Measurements from ENCODE around the gene FCRL5.
A peak's percentile ranks its signal among the peaks of the same experiment; 100 is the strongest.

DNA sequence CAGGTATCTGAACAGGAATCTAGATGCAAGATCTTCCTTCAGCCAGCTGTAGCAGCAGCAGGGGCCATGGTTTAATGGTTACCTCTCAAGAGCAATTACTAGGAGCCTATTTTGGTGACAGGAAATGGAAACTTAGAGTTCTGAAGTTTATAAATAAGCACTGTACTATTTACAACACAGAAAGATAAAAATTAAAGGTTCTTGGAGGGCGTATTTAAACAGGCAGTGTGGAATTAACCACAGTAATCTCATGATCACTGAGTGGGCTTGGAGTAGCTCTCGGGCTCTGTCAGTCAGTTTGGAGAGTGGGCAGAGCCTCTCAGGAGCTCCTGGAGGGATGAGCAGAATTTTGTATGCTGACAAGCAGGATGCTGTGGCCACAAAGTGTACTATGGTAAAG lies 10.2 kb upstream of the FCRL5 start:
- TF ChIP-seq EED (IDR thresholded peaks at IDR 0.05; ENCODE audit: low read depth) (no peak), NFIC (IDR thresholded peaks at IDR 0.05; ENCODE audit: low read depth, low read length) (peak; percentile 77), HDAC6 (IDR thresholded peaks at IDR 0.05; ENCODE audit: unreplicated experiment) (no peak), CREB1 (IDR thresholded peaks at IDR 0.05; ENCODE audit: low read depth) (no peak), YY1 (IDR thresholded peaks at IDR 0.05; ENCODE audit: low read depth, low read length) (peak; percentile 49; the same call in 1 of the 2 replicates), JUNB (IDR thresholded peaks at IDR 0.05) (no peak)
- TF ChIP-seq, protein P1, sequence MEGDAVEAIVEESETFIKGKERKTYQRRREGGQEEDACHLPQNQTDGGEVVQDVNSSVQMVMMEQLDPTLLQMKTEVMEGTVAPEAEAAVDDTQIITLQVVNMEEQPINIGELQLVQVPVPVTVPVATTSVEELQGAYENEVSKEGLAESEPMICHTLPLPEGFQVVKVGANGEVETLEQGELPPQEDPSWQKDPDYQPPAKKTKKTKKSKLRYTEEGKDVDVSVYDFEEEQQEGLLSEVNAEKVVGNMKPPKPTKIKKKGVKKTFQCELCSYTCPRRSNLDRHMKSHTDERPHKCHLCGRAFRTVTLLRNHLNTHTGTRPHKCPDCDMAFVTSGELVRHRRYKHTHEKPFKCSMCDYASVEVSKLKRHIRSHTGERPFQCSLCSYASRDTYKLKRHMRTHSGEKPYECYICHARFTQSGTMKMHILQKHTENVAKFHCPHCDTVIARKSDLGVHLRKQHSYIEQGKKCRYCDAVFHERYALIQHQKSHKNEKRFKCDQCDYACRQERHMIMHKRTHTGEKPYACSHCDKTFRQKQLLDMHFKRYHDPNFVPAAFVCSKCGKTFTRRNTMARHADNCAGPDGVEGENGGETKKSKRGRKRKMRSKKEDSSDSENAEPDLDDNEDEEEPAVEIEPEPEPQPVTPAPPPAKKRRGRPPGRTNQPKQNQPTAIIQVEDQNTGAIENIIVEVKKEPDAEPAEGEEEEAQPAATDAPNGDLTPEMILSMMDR (IDR thresholded peaks at IDR 0.05 in 2 of 3, conservative IDR thresholded peaks at IDR 0.05 in 1 of 3; ENCODE audit: control insufficient read depth in 2 of 3, extremely low read depth in 1 of 3, insufficient read depth in 1 of 3, low read depth in 3 of 3, low read length in 3 of 3), result no peak

All from GM12878 (cell line).